WI38 (cell line): ENCODE results near the gene PLA2G10.

Experiments used
- H3K4me3 ChIP-seq: 2 replicates; pipeline ENCODE4 v1.5.1; 2011; ENCODE audit warnings: low read depth, mild to moderate bottlenecking, control low read depth, low read length
- CTCF ChIP-seq: IDR thresholded peaks from 2 replicates; pipeline ENCODE4 v1.5.1; 2012; ENCODE audit warnings: low read depth, mild to moderate bottlenecking, control low read depth, low read length

PLA2G10 gene

GRCh38 chr16:14667347-14668266 is 26.5 kb downstream of the PLA2G10 start:
- no peak overlapping the region for H3K4me3 ChIP-seq
- no peak for TF ChIP-seq CTCF

GRCh38 chr16:14658063-14658462 is 36.0 kb downstream of the PLA2G10 start:
- no peak overlapping the region for H3K4me3 ChIP-seq
- no peak for TF ChIP-seq CTCF

- no peak overlapping the region for H3K4me3 ChIP-seq
- no peak for TF ChIP-seq CTCF
Observed at GRCh38 chr16:14652726-14653125, 41.4 kb downstream of the PLA2G10 start.

GRCh38 chr16:14650629-14651028 is 43.5 kb downstream of the PLA2G10 start:
- H3K4me3 ChIP-seq, result no peak overlapping the region
- TF ChIP-seq CTCF, result no peak

GRCh38 chr16:14649816-14650215 is 44.3 kb downstream of the PLA2G10 start:
- H3K4me3 ChIP-seq, result no peak overlapping the region
- no peak for TF ChIP-seq CTCF

- no peak overlapping the region for H3K4me3 ChIP-seq
- TF ChIP-seq CTCF, result no peak
Observed at GRCh38 chr16:14641926-14642325, 52.2 kb downstream of the PLA2G10 start.

- no peak for TF ChIP-seq CTCF
- H3K4me3 ChIP-seq, result no peak overlapping the region
Observed at GRCh38 chr16:14641206-14641605, 52.9 kb downstream of the PLA2G10 start.
